Measurements from ENCODE around the gene PRDM10. TPM values are rescaled to one million over a fixed set of nuclear protein-coding genes. Genes with fewer than 3 reads are reported as not detected.
"Not testable (repeated sequence)": the region's sequence is repeated elsewhere in the genome, so short reads cannot be mapped to it uniquely, and the experiment has no call there.

Gene PRDM10
- total RNA-seq, 1 donor: 8.0 TPM

DNA sequence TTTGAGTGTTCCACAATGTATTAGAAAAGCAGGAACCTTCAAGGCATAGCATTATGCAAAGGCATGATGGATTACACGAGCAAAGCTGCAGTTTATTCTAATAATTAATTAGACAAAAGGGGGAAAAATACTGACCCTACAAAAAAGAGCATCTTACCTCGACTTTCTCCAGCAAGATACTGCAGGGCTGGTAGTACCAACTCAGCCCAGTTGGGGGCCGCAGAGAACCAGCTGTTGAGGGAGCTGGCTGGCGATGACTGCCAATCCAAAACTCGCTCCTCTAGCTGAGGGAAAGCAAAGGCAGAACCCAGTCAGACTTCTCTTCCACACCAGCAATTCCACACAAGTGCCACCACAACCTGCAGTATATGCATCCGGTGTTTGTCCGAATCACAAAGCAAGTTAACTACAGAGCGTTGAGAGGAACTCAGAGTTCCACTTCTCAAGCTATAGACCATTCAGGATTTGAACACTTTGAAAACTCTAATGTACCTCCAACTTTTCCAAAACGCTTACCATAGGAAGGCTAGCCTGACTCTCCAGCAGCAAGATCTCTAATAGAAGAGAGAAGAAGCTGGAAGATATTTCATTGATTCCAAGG, 121.0 kb downstream of the PRDM10 start:
- Histone ChIP-seq H3K4me2 (ENCODE audit: insufficient read depth, low read length) (no peak overlapping the region), H2AFZ (ENCODE audit: low read length) (no peak overlapping the region), H3K4me1 (ENCODE audit: insufficient read depth, low read length) (no peaks in the 10 kb centered on the region), H3K79me2 (ENCODE audit: insufficient read depth, low read length) (no peaks in the 10 kb centered on the region), H3K4me3 (ENCODE audit: insufficient read depth, low read length) (no peak overlapping the region), H4K20me1 (ENCODE audit: insufficient read depth, low read length) (no peaks in the 10 kb centered on the region), H3K27me3 (ENCODE audit: insufficient read depth, low read length) (no peaks in the 10 kb centered on the region), H3K36me3 (ENCODE audit: insufficient read depth, low read length) (peaks cover 91% of the 10 kb centered on the region), H3K27ac (ENCODE audit: low read depth, low read length) (no peak overlapping the region), H3K9me3 (ENCODE audit: low read depth, low read length) (no peaks in the 10 kb centered on the region)
- TF ChIP-seq CTCF (IDR thresholded peaks at IDR 0.05; ENCODE audit: extremely low read depth, low read depth, low read length): peak; percentile 62
- peak; percentile 91 for DNase-seq (ENCODE audit: insufficient read length, low spot score, missing footprints)

DNA sequence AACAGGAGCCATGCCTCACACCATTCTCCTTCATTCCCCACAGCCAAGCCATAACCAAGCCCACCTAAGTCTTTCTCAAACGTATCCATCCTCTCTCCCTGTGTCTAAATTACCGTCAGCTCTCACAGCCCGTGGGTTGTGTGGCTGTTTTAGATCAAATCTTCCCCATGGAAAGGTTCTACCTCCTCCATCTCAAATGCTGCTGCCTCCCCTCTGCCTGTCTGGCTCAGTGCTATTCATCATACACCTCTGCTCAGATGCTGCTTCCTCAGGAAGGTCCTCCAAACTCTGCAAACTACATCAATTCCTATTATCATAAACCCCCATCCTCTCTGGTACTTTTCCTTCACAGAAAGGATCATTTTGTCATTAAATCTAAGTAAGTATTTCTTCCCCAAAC, 122.3 kb downstream of the PRDM10 start:
- Histone ChIP-seq H3K27ac (ENCODE audit: low read depth, low read length) (no peak overlapping the region), H4K20me1 (ENCODE audit: insufficient read depth, low read length) (no peaks in the 10 kb centered on the region), H3K4me2 (ENCODE audit: insufficient read depth, low read length) (no peak overlapping the region), H3K79me2 (ENCODE audit: insufficient read depth, low read length) (no peaks in the 10 kb centered on the region), H3K27me3 (ENCODE audit: insufficient read depth, low read length) (no peaks in the 10 kb centered on the region), H3K9me3 (ENCODE audit: low read depth, low read length) (no peaks in the 10 kb centered on the region), H3K4me3 (ENCODE audit: insufficient read depth, low read length) (no peak overlapping the region), H3K36me3 (ENCODE audit: insufficient read depth, low read length) (peaks cover 91% of the 10 kb centered on the region), H3K4me1 (ENCODE audit: insufficient read depth, low read length) (no peaks in the 10 kb centered on the region), H2AFZ (ENCODE audit: low read length) (no peak overlapping the region)
- DNase-seq (ENCODE audit: insufficient read length, low spot score, missing footprints): no peak
- TF ChIP-seq CTCF (IDR thresholded peaks at IDR 0.05; ENCODE audit: extremely low read depth, low read depth, low read length): no peak

DNA sequence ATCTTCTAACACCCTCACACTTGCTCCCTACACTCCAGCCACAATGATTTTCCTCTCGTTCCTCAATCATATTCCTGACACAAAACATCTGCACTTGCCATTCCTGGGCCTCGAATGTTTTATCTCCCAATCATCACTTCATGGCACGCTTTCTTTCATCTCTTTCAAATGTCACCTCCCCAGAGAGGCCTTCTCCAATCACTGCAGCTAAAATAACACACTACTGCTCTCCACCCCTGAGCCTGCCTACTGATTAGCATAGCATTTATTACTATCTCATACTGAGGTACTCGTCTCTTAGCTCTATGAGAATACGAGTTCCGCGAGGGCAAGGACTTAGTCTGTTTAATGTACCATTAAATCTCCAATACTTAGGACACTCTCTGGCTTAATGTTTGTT, 130.7 kb downstream of the PRDM10 start:
- Histone ChIP-seq H3K27me3 (ENCODE audit: insufficient read depth, low read length) (no peaks in the 10 kb centered on the region), H3K36me3 (ENCODE audit: insufficient read depth, low read length) (peaks cover 82% of the 10 kb centered on the region), H4K20me1 (ENCODE audit: insufficient read depth, low read length) (no peaks in the 10 kb centered on the region), H3K4me3 (ENCODE audit: insufficient read depth, low read length) (no peak overlapping the region), H3K27ac (ENCODE audit: low read depth, low read length) (no peak overlapping the region), H3K9me3 (ENCODE audit: low read depth, low read length) (no peaks in the 10 kb centered on the region), H3K79me2 (ENCODE audit: insufficient read depth, low read length) (no peaks in the 10 kb centered on the region), H2AFZ (ENCODE audit: low read length) (no peak overlapping the region), H3K4me1 (ENCODE audit: insufficient read depth, low read length) (no peaks in the 10 kb centered on the region), H3K4me2 (ENCODE audit: insufficient read depth, low read length) (no peak overlapping the region)
- no peak for DNase-seq (ENCODE audit: insufficient read length, low spot score, missing footprints)
- no peak for TF ChIP-seq CTCF (IDR thresholded peaks at IDR 0.05; ENCODE audit: extremely low read depth, low read depth, low read length)

GRCh38 chr11:129868626-129869025, 134.0 kb downstream of the PRDM10 start:
- not testable (repeated sequence) for H2AFZ ChIP-seq (ENCODE audit: low read length); H3K4me1 ChIP-seq (ENCODE audit: insufficient read depth, low read length); DNase-seq (ENCODE audit: insufficient read length, low spot score, missing footprints); H3K9me3 ChIP-seq (ENCODE audit: low read depth, low read length); H4K20me1 ChIP-seq (ENCODE audit: insufficient read depth, low read length); H3K27ac ChIP-seq (ENCODE audit: low read depth, low read length); H3K4me3 ChIP-seq (ENCODE audit: insufficient read depth, low read length); H3K27me3 ChIP-seq (ENCODE audit: insufficient read depth, low read length); H3K79me2 ChIP-seq (ENCODE audit: insufficient read depth, low read length); H3K4me2 ChIP-seq (ENCODE audit: insufficient read depth, low read length)
- peaks cover 62% of the 10 kb centered on the region for H3K36me3 ChIP-seq (ENCODE audit: insufficient read depth, low read length)
